Measurements from ENCODE around the gene TXN. TPM values are rescaled to one million over a fixed set of nuclear protein-coding genes. Genes with fewer than 3 reads are reported as not detected.
"Not testable (repeated sequence)": the region's sequence is repeated elsewhere in the genome, so short reads cannot be mapped to it uniquely, and the experiment has no call there.

The TXN gene
- polyA plus RNA-seq, 4 donors: 194 to 276 (median 217) TPM

DNA sequence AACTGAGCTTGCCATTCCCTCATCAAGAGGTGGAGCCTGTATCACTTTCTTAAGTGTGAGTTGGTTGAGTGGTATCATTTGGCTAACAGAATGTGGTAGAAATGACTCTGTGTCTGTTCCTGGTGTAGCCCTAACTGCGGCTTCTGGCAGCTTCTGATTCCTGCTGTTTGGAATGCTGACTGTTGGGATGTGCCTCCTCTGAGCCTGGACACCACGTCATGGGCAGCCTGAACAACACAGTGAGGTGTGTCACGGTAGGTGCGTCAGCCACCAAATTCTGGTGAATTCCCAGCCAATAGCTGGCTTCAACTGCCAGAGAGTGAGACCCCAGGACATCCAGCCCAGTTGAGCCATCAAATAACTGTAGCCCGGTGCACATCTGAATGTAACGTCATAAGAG, 42.2 kb downstream of the TXN start:
- no peak for DNase-seq (ENCODE audit: low read depth in 4 of 4, low spot score in 2 of 4)

GRCh38 chr9:110213413-110214044, 42.8 kb downstream of the TXN start:
- no peak for DNase-seq (ENCODE audit: low read depth in 4 of 4, low spot score in 2 of 4)

DNA sequence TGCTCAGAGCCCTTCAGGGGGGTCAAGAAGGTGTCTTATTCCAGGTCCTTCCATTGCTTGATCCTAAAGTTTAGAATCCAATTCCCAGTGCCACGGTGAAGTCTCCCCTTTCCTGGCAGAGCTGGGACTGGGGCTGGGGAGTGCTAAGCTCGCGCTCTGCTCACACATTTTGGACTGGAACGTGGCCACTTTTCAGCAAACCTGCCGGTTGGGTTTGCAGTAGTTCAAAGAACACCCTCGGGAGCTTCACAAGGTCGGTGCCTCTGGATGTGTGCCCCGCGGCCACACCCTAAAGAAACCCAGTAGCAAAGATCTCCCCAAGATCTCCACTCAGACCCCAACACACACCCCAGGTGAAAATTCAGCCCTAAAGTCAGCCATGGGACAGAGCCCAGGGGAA, 48.3 kb downstream of the TXN start, which contains the start of gene C9orf152:
C9orf152 (minus strand) TSS at position 129 of the 400 bp plus-strand sequence. CDS start 580 bp downstream, outside the sequence.
- no peak for DNase-seq (ENCODE audit: low read depth in 4 of 4, low spot score in 2 of 4)

DNA sequence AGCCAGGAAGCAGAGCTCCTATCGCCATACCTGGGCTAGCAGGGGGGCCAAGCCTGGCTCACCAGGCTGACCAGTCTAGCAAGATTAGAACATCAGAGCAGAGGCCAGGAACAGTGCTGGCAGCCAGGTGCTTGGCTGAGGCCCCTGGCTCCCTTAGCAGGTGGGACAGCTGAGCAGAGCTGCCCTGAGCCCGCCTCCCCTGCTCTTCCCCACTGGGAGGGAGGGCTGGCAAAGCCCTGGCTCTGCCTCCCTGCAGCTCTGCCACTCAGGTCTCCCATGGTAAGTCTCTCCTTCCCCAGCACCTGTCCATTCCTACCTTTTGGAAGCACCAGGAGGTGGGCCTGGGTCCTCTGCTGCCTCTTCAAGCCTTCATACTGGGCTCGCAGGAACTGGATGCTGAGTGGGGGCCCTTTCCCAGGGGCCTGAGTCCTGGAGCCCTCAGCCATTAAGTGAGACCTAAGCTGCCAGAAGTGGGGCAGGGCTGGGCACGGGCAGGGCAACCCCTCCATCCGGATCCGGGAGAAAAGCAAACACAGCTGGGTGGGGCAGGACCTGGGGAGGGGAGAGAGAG, 49.2 kb downstream of the TXN start:
- DNase-seq (ENCODE audit: low read depth in 4 of 4, low spot score in 2 of 4): no peak

DNA sequence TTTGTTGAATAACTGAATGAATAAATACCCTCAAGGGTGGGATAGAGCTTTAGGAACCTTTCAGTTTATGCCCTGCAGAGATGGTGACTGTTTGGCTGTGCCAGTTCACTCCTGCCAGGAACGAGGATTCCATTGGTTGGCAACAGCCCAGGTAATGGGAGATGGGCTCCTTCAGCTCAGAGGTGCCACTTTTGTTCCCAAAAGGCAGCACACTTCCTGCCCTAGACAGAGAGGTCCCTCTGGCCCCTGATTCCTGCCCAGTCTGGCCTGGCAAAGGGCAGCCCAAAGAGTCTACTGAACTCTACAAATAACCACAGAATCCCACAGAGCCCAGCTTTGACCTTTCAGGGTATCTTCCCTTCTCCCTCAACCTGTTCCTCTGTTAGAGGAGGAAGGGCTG, 49.9 kb downstream of the TXN start:
- no peak for DNase-seq (ENCODE audit: low read depth in 4 of 4, low spot score in 2 of 4)

DNA sequence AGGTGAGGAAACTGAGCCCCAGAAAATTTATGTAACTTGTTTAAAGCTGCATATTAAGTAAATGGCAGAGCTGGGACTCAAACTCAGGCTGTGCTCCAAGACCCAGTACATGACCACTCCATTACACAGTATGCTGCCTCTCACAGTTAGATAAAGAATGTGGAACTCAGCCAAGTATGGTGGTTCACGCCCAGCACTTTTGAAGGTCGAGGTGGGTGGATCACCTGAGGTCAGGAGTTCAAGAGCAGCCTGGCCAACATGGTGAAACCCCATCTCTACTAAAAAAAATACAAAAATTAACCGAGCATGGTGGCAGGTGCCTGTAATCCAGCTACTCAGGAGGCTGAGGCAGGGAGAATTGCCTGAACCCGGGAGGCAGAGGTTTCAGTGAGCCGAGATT, 50.7 kb downstream of the TXN start:
- DNase-seq (ENCODE audit: low read depth in 4 of 4, low spot score in 2 of 4): not testable (repeated sequence)

- DNase-seq (ENCODE audit: low read depth in 4 of 4, low spot score in 2 of 4): no peak
Measured at GRCh38 chr9:110202232-110202631, 54.1 kb downstream of the TXN start.

DNA sequence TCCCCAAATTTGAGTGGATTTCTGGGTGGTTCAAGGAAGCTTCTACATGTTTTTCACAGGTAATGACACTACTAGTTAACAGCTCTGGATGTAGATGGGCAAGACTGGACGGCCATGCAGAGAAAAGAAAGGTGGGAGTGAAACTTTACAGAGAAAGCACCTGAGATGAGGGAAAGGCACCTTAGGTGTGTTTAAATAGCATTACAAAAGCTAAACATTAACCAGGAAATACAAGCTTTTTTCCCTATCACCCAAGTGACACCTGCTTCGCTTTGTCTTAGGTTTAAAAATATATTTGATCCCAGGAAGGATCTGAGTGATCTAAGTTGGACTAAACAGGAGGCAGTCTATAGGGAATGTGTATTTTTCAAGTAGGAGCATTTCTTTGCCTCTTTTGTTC, 56.7 kb downstream of the TXN start:
- no peak for DNase-seq (ENCODE audit: low read depth in 4 of 4, low spot score in 2 of 4)

DNA sequence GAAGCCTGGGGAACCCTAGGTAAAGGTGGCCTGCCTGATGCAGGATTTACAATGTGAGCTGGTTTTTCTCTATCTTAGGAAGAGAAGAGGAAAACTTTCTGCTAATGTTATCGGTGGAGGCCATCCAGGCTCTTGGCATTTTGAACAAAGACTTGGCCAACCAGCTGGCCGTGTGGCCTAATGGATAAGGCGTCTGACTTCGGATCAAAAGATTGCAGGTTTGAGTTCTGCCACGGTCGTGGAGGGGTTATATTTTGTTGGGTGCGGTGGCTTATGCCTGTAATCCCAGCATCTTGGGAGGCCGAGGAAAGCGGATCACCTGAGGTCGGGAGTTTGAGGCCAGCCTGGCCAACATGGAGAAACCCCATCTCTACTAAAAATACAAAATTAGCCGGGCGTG, 58.0 kb downstream of the TXN start:
- DNase-seq (ENCODE audit: low read depth in 4 of 4, low spot score in 2 of 4): no peak

DNA sequence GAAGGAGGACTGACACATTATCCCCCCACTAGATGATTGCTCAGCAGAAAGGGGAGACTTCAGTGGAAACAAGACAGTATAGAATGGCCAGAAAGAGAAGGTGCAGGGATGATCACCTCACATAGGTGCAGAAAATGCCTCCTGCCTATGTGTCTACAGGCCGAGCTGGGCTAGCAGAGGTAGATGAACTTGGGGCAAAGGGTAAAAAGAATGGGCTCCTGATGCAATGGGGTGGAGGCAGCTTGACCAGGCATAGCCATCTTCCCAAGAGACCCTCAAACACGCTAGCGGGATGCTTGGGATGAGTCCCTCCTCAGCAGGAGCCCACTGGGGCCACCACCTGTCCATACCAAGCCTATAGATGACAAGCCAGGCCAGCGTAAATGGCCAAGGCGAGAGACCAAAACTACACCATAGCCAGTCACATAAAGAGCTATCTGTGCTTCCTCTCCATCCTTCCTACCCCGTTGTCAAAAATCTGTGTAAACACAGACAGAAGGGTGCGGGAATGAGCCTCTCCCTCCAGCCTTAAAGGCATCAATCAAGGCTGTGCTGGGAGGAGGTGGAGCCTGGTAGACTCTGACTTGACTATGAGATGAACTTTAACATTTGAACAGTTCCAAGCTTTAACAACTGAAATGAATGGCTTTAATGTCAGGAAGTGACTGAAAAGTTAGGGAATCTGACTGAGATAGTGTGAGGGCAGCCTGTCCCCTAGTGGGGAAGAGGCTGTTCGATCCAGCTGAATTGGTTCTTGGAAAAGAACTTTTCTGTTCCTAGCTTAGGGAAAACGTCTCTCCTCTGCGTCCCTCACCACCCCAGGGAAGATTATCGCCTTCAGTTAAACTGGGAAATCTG, 58.7 kb downstream of the TXN start:
- DNase-seq (ENCODE audit: low read depth in 4 of 4, low spot score in 2 of 4): no peak

DNA sequence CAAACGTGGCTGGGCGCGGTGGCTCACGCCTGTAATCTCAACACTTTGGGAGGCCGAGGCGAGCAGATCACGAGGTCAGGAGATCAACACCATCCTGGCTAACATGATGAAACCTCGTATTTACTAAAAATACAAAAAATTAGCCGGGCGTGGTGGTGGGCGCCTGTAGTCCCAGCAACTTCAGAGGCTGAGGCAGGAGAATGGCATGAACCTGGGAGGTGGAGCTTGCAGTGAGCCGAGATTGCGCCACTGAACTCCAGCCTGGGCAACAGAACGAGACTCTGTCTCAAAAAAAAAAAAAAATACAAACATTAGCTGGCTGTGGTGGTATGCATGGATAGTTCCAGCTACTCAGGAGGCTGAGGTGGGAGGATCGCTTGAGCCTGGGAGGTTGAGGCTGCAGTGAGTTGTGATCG, 60.2 kb downstream of the TXN start:
- DNase-seq (ENCODE audit: low read depth in 4 of 4, low spot score in 2 of 4): not testable (repeated sequence)

Other genes starting within 250 kb of the TXN start
- gene C9orf152, start 48.3 kb downstream of the TXN start, polyA plus RNA-seq (ENCODE audit: insufficient read length in 4 of 4): under 1 TPM; 0.38 to 0.64 (median 0.50) TPM
- not detected for gene TXNDC8, start 81.4 kb upstream of the TXN start, polyA plus RNA-seq (ENCODE audit: insufficient read length in 4 of 4)

Measured in left renal cortex interstitium (tissue), 4 donors.